Stomach (tissue), 9 donors: Measurements from ENCODE around the gene ACACA. TPM values are rescaled to one million over a fixed set of nuclear protein-coding genes. Genes with fewer than 3 reads are reported as not detected.

Source experiments
- DNase-seq, 2 donors: peaks; one replicate each; pipeline versions ENCODE4 v3.0.0 to v3.0.0-alpha.2; 2013 to 2019
- H3K27ac ChIP-seq, 5 donors: fragments of 200-600 bp in 4 of 5; sonication (generic) in 4 of 5; one replicate each; pipeline ENCODE4 v1.5.1; 2013 to 2019; ENCODE audit warnings: mild to moderate bottlenecking in 1 of 5, moderate library complexity in 1 of 5
- H3K27me3 ChIP-seq, 3 donors: fragments of 200-600 bp; sonication (generic); one replicate each; pipeline ENCODE4 v1.5.1; 2017 to 2019; ENCODE audit warnings: mixed run types in 1 of 3
- H3K36me3 ChIP-seq, 4 donors: fragments of 200-600 bp; sonication (generic); 1 replicate in 3 of 4; 2 replicates in 1 of 4; pipeline ENCODE4 v1.5.1; 2016 to 2019
- H3K4me1 ChIP-seq, 4 donors: fragments of 200-600 bp; sonication (generic); one replicate each; pipeline ENCODE4 v1.5.1; 2016 to 2019
- H3K4me3 ChIP-seq, 4 donors: fragments of 200-600 bp; sonication (generic) in 3 of 4; one replicate each; pipeline ENCODE4 v1.5.1; 2016 to 2019; ENCODE audit warnings: mild to moderate bottlenecking in 1 of 4
- H3K9me3 ChIP-seq, 4 donors: fragments of 200-600 bp; sonication (generic); one replicate each; pipeline ENCODE4 v1.5.1; 2016 to 2019
- CTCF ChIP-seq, 7 experiments: fragments of 450-650 bp in 4 of 7; fragments of 200-600 bp in 3 of 7; sonication (generic) in 3 of 7; IDR thresholded peaks; one replicate each; pipeline ENCODE4 v1.5.1; 2016 to 2019; ENCODE audit warnings: antibody characterized with exemption in 7 of 7, control low read depth in 2 of 7, mild to moderate bottlenecking in 1 of 7
- EP300 ChIP-seq: sonication (generic); formaldehyde crosslinking; IDR thresholded peaks from one replicate; pipeline ENCODE4 v1.6.1; 2017; ENCODE audit warnings: antibody characterized with exemption
- POLR2A ChIP-seq, 4 donors: fragments of 450-650 bp; IDR thresholded peaks; one replicate each; pipeline ENCODE4 v1.6.1; 2016; ENCODE audit warnings: antibody characterized with exemption in 4 of 4, control low read depth in 2 of 4, mild to moderate bottlenecking in 1 of 4, moderate library complexity in 1 of 4
- POLR2AphosphoS5 ChIP-seq, 3 donors: sonication (generic); formaldehyde crosslinking; IDR thresholded peaks; one replicate each; pipeline ENCODE4 v1.6.1; 2016; ENCODE audit warnings: antibody characterized with exemption in 3 of 3
- WGBS, 5 donors: extraction: QIAGEN DNeasy Blood & Tissue Kit in 3 of 5; methylation state at CpG; one replicate each; pipeline versions ENCODE4 v1.1.5 to v1.1.7; 2013 to 2018; 5-methylcytosine and 5-hydroxymethylcytosine counted together
- intact Hi-C: fragments of 100-400 bp; cut with DNase I; formaldehyde crosslinking; loops from one replicate; pipeline ENCODE4 v1.15.1; 2023; ENCODE audit warnings: low total_unique reads
- polyA plus RNA-seq, 3 donors: library from polyadenylated mRNA; stranded (reverse); fragments of 200-250 nt; gene quantifications; one replicate each; pipeline ENCODE4 v1.2.3, GENCODE V29; 2013
- total RNA-seq, 5 donors: library from RNA; depleted of rRNA; stranded (reverse); fragments of >200 nt; gene quantifications; one replicate each; pipeline versions ENCODE4 v1.1.0 to v1.2.3, GENCODE V29; 2014 to 2016
- donor health status: healthy with polysubstance abuse.
- donor health status: Bipolar disorder and iron deficiency.
- donor health status: healthy.

ACACA gene
- total and polyA plus RNA-seq, 8 donors: 9.9 to 59.8 (median 27.7) TPM

GRCh38 chr17:37299257-37299980, 107.2 kb downstream of the ACACA start:
- Histone ChIP-seq H3K27me3 (no peaks in the 10 kb centered on the region), H3K9me3 (no peaks in the 10 kb centered on the region), H3K4me3 (no peak overlapping the region), H3K27ac (peak overlapping the region in 1 of 5 donors; percentile 29), H3K4me1 (peaks cover 0 to 39% (median 23%) of the 10 kb centered on the region in 4 donors), H3K36me3 (peaks cover 0 to 5% (median 2%) of the 10 kb centered on the region in 4 donors)
- intact Hi-C loops: no loop called here
- 27 to 44% (median 38%) methylated on average over 7 of the region's 7 CpGs for WGBS, 5 donors
- DNase-seq: peak in 1 of 2 donors; percentile 21
- no peak for TF ChIP-seq CTCF (IDR thresholded peaks at IDR 0.05)
- no peak for TF ChIP-seq EP300
- TF ChIP-seq POLR2AphosphoS5 (IDR thresholded peaks at IDR 0.05): no peak

GRCh38 chr17:37295888-37296287, 110.7 kb downstream of the ACACA start:
- intact Hi-C loops: no loop called here
- TF ChIP-seq CTCF (IDR thresholded peaks at IDR 0.05): no peak
- no peak for TF ChIP-seq EP300
- TF ChIP-seq POLR2A (IDR thresholded peaks at IDR 0.05): no peak
- TF ChIP-seq POLR2AphosphoS5 (IDR thresholded peaks at IDR 0.05): no peak
- 96 to 98% (median 98%) methylated on average over 2 of the region's 2 CpGs for WGBS, 5 donors

GRCh38 chr17:37294888-37295287, 111.7 kb downstream of the ACACA start:
- H3K27me3 ChIP-seq: no peaks in the 10 kb centered on the region
- no peaks in the 10 kb centered on the region for H3K9me3 ChIP-seq
- H3K4me1 ChIP-seq: peaks cover 0 to 50% (median 26%) of the 10 kb centered on the region in 4 donors
- WGBS, 5 donors: 73 to 87% (median 79%) methylated on average over 4 of the region's 4 CpGs
- H3K36me3 ChIP-seq: no peaks in the 10 kb centered on the region
- intact Hi-C loops: no loop called here
- TF ChIP-seq EP300 (no peak), CTCF (IDR thresholded peaks at IDR 0.05) (no peak)
- H3K27ac ChIP-seq: no peak overlapping the region
- DNase-seq: no peak
- H3K4me3 ChIP-seq: no peak overlapping the region

More at GRCh38 chr17:37295888-37296287, 110.7 kb downstream of the ACACA start:
- Histone ChIP-seq H3K36me3 (no peaks in the 10 kb centered on the region), H3K4me1 (peaks cover 0 to 56% (median 31%) of the 10 kb centered on the region in 4 donors), H3K4me3 (no peak overlapping the region), H3K27me3 (no peaks in the 10 kb centered on the region), H3K27ac (no peak overlapping the region), H3K9me3 (no peaks in the 10 kb centered on the region)
- DNase-seq: no peak

GRCh38 chr17:37293770-37294169, 112.9 kb downstream of the ACACA start:
- Histone ChIP-seq H3K9me3 (no peaks in the 10 kb centered on the region), H3K36me3 (no peaks in the 10 kb centered on the region), H3K4me3 (no peak overlapping the region), H3K27ac (no peak overlapping the region), H3K4me1 (peaks cover 0 to 38% (median 15%) of the 10 kb centered on the region in 4 donors), H3K27me3 (no peaks in the 10 kb centered on the region)
- DNase-seq: no peak
- intact Hi-C loops: no loop called here
- WGBS, 5 donors: 26 to 55% (median 37%) methylated on average over 5 of the region's 5 CpGs
- TF ChIP-seq POLR2AphosphoS5 (IDR thresholded peaks at IDR 0.05) (no peak), POLR2A (IDR thresholded peaks at IDR 0.05) (no peak), CTCF (IDR thresholded peaks at IDR 0.05) (no peak), EP300 (no peak)
